Measurements from ENCODE around the gene ACAP3.

The ACAP3 gene, protein sequence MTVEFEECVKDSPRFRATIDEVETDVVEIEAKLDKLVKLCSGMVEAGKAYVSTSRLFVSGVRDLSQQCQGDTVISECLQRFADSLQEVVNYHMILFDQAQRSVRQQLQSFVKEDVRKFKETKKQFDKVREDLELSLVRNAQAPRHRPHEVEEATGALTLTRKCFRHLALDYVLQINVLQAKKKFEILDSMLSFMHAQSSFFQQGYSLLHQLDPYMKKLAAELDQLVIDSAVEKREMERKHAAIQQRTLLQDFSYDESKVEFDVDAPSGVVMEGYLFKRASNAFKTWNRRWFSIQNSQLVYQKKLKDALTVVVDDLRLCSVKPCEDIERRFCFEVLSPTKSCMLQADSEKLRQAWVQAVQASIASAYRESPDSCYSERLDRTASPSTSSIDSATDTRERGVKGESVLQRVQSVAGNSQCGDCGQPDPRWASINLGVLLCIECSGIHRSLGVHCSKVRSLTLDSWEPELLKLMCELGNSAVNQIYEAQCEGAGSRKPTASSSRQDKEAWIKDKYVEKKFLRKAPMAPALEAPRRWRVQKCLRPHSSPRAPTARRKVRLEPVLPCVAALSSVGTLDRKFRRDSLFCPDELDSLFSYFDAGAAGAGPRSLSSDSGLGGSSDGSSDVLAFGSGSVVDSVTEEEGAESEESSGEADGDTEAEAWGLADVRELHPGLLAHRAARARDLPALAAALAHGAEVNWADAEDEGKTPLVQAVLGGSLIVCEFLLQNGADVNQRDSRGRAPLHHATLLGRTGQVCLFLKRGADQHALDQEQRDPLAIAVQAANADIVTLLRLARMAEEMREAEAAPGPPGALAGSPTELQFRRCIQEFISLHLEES

DNA sequence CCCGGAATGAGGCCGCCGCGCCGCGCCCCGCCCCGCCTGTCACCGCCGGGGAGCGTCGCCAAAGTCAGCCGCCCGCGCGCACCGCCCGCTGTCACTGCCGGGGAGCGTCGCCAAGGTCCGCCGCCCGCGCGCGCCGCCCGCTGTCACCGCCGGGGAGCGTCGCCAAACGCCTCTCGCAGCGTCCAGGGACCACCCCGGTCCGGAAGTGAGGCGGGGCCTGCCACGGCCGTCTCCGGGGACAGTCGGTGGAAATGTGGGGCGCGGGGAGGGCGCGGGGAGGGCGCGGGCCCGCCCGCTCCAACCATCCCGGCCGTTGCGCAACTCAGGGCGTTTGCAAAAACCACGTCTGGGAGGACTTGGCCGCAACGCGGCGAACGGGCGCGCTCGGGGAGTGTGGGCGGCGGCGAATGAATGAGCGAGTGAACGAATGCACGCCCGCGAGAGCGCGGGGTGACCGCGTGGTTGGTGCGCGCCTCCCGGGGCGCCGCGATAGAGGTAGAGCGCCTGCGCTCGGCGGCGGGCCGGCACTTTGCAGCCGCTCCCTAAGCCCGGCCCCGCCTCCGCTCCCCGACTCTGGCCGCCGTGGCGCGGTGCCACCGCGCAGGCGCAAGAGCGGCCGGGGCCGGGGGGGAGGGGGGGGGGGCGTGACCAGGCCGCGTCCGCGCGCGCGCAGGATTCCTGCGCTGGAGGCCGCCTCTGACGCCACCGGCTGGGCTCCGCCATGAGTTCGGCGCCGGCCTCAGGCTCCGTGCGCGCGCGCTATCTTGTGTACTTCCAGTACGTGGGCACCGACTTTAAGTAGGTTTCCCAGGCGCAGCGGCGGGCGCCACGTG lies at the start of gene ACAP3, which contains the start of gene PUSL1:
Gene ACAP3 (minus strand): TSS at position 8 of the 833 bp plus-strand sequence. CDS start 115 bp downstream, outside the sequence.
Gene PUSL1 (plus strand): TSS at position 675 of the 833 bp plus-strand sequence. CDS start 47 bp downstream, at position 722.
- peak; percentile 74 to 87 for DNase-seq

DNA sequence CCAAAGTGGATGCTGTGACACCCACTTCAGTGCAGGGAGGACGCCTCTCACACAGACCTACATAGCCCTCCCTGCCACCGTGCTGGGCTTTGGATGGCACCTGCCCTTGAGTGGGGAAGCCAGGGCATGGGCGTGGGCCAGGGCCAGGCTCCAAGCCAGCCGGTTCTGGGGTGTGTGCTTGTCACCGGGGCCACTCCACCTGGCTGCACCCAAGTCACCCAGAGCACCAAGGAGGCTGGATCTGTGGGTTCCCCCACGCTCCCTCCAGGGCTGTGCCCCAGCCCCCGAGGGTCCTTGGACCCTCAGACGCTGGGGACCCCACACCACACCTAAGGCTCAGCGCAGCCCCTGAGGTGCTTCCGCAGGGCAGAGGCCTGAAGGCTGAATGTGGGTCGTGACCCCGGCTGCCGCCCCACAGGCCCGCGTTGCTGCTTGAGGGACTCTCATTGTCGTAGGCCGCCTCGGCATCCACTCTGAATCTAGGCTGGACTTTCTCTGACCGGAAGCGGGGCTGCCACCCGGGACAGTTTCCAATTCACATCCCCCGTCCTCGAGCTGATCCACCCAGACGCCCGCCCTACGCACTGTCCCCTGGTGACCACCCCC lies 49.2 kb upstream of the ACAP3 start:
- DNase-seq, result no peak

DNA sequence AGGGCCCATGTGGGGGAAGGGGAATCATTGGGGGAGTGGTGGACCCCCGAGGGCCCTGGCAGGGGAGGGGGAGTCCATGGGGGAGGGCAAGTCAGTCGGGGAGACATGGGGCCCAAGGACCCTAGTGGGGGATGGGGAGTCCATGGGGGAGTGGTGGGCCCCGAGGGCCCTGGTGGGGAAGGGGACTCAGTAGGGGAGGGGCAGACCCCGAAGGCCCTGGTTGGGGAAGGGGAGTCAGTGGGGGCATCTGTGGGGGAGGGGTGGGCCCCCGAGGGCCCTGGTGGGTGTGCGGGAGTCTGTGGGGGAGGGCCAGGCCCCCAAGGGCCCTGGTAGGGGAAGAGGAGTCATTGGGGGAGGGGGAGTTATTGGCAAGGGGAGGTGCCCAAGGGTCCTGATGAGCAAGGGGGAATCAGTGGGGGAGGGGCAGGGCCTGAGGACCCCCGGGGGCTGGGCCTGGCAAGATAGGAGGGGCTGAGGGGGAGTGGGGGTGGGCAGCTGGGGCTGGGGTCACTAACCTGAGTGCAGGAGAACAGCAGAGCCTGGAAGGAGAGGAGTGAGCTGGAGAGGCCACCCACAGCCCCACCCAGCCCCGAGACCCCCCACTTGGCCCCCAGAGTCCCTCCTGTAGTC lies 48.6 kb upstream of the ACAP3 start:
- no peak for DNase-seq

DNA sequence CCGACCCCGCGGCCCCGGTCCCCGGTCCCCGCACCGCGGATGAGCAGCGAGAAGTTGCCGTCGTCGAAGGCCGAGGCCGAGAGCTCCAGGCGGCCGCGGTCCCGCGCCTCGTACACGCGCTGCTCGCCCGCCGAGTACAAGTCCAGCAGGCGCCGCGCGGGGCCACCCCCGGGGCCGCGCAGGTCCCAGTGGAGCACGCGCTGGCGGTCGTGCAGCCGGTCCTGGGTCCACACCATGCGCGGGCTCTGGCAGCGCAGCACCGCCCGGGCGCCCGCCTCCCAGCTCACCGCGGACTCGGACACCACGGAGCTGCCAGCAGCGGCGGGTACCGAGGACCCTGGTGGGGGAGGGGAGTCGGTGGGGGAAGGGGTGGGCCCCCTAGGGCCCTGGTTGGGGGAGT lies 47.7 kb upstream of the ACAP3 start:
- no peak for DNase-seq

DNA sequence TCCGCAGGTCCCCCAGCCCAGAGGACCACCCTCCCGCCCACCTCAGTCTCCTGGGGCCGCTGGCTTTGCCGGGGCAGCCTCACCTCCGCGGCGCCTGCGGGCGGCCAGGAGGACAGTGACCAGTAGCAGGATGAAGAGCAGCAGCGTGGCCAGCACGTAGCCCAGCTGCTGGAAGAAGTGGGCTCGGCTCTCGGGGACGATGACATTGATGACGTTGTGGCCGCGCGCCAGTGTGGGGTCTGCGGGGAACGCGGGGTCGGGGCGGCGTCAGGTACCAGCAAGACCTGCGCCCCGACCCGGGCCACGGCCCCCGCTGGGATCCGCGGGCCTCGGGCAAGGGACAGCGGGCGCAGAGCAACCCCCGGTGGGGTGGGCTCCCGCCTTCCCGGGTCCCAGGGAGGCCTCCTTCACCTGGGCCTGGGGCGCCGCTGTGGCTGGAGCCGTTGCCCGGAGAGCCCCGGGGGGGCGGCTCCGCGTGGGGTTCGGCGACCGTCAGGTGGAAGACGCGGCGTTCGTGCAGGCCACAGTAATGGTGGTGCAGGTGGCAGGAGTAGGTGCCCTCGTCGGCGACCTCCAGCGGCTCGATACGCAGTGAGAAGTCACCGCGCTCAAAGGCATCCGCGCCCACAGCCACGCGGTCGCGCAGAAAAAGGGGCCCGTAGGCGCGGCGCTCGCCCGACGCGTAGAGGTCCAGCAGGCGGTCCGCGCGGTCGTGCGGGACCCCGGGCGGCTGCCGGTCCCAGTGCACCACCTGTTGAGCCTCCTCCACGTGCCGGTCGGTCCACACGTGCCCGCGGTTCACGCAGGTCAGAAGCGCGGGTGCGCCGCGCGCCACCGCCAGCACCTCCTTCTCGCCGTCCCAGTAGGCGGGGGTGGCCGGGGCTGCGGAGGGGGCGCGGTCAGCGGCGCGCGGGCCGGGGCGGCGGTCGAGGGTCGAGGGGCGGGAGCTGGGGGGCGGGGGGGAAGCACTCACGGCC lies 46.8 kb upstream of the ACAP3 start:
- DNase-seq, result no peak

DNA sequence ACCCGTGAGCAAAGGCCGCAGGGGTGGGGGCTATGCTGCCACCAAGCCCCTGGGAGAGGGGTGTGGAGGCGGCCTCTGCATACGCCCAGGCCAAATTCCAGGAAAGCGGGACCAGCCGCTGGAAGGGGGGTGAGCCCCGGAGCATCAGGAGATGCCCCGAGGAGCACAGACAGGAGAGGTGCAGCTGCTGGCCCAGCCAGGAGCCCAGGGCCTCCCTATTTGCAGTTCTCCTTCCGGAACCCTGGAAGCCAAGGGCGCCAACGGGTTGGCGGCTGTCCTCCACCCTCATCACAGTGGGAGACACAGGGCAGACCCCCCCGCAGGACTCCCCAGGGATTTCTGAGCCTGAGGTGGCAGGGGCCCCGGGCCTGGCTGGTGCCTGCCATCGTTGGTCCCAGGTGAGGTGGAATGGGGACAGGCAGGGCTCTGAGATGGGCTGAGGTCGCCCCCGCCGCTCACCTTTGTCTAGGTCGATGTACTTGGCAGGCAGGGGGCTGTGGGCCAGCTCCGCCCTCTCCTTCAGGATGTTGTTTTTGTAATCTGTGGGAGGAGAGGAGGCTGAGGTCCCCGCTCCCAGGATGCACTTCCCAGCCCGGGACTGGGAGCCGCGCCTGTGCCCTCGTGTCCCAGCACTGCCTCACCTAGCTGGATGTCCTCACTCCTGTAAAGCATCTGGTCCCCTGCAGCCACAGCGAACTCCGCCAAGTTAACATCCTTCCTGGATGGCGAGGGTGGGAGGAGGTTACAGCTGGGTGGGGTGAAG lies 45.8 kb upstream of the ACAP3 start:
- DNase-seq, result no peak

DNA sequence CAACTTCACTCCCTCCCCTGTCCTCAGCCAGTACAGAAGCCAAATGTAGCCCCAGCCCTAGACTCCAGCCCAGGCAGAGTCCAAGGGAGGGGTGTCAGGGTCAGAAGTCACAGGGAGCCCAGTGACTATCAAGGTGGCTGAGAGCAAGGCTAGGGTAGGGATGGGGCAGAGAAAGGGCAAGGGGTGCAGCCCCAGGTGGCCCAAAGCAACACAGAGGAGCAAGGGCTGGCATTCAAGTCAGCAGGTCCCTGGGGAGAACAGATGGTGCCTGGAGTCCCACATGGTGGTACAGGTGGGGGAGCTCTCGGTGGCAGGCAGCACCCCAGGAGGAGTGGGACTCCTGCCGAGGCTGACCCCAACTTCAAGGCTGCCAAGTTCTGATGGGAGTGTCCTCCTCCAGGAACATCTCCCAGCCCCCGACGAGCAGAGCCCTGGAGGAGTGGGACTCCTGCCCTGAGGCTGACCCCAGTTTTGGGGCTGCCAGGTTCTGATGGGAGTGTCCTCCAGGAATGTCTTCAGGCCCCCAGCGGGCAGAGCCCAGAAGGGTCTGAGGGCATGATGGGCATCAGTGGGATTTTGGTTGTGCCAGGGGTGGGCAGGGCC lies 45.2 kb upstream of the ACAP3 start:
- DNase-seq, result no peak

DNA sequence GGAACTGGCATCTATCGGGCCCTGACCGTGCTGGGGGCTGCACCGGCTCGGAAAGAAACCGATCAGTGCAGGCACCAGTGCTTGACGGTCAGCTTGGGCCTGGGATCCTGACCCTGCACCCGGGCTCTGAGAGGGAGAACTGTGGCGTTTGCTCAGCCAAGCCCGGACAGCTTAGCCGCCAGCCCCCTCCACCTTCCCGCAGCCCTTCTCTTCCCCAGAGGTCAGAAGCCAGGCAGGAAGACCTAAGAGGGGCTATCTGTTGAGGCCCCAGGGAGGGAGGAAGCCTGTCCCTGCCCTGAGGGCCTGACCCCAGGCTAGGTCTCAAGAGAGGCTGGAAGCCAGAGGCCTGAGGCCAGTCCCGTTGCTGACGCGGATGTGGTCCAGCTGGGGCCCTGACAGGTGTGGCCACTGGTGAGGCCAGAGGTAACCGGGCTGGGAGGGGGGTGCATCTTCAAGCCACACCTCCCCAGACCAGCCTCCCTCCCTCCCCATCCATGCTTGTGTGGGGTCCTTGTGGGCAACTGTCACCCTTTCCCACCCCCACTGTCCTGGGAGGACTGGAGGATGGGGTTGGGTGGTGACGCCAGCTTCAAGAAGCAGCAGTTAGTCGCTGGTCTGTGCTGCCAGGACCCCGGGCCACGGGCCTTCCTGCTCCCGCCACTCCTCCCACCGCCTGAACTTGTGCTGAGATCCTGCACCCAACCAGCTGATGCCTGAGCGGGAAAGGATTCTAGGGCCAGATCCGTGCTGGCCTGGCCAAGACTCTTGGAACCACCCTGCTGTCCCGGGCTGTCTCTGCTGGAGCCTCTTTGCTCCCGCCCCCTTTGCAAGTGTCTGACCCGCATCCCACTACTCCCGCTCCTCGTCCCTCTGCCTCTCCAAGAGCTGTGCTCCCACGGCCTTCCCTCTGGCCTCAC lies 44.0 kb upstream of the ACAP3 start:
- DNase-seq, result no peak

DNA sequence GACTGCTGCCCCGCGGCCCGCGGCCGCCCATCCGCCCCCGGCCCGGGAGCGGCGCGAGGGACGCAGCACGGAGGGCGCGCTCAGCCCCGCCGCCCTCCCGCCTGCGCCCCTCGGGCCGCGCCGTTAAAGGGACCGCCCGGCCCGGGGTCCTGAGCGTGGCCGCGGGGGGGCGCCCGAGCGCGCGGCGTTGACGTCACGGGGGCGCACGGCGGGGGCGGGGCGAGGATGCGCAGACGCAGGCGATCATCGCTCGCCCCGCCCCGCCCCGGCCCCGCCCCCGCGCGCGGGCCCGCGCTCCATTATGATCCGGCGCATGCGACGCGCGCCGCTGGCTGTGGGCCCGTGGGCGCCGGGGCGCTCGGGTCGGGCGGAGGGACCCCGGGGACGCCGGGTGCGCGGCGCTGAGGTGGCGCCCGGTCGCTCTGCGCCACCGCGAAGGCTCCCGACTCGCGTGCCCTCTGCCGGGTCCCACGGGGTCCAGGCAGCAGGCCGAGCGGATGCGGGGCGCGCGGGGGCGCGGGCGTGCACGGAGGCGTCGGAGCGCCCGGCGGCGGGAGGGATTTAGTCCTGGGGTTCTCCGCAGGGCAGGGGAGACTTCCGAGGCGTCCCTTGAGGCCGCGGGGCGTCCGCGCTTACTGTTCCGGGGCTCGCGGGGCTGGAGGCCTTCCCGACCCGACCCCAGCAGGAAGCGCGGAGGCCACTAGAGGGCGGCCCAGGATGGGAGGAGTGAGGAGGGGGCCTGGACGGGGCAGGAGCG lies 41.7 kb upstream of the ACAP3 start, which contains the start of gene DVL1:
Gene DVL1 (minus strand): TSS at position 163 of the 757 bp plus-strand sequence. CDS start 353 bp downstream, outside the sequence.
- no peak for DNase-seq

DNA sequence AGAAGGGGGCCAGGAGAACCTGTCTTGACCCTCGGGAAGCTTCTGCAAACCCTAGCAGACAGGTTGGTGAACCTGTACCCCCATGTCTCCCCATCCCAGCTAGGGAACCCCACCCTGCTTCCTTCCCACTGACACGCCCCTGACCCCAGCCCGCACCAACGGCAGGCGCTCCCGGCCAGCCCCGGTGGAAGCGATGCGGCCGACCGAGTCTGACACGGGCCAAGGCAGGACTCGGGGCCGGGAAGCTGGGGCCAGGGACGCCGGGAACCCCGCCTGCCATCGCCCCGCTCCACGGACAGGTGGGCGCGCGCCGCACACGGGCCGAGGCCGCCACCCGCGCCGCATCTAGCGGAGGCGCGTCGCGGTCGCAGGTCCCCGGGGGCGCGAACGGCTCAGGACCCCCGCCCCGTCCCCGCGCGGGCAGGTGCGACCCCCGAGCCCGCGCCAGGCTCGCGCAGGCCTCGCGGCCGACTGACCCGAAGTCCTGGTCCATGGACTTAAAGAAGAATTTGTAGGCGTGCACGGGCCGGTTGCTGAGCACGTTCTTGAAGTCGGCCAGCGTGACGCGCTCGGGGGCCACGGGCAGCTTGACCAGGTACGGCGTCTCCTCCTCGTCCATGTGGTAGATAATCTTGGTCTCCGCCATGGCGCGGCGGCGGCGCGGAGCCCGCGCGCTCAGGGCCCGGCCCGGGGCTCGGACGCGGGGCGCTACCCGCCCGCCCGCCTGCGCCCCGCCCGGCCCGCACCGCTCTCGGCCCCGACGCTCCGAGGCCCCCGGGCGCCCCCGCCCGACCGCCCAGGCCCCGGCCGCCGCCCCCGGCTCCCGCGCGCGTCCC lies 40.9 kb upstream of the ACAP3 start:
- DNase-seq, result no peak

DNA sequence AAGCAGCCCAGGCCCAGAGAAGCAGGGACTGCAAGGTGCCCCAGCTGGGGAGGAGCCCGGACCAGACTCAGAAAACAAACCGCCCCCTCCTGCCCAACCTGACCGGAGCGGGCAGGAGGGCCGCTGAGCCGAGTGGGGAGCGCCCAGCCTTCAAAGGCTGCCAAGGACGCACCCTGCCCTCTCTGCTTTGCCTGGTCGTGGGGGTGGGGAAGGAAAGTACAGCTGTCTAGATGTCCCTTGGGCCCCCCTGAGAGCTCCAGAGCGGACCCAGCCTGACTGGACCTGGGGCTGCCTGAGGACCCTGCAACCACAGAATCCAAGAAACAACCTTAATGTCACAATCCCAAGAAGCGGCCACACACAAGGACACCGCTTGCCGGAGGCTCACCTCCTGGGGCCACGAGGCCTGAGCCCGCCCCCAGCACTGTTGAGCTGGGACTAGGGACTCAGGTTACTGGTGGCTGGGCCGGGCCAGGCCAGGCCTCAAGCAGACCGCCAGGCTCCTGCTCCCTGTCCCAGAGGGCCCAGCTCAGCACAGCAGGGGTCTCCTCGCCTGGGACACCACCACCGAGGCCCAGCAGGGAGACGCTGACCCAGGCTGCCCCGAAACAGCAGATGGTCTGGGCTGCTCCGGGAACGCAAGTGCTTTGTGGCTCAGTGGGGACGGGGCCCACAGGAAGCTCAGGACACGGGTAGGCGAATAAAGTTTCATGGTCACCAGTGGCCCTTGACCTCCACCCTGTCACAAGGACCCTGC lies 40.1 kb upstream of the ACAP3 start:
- DNase-seq, result no peak

DNA sequence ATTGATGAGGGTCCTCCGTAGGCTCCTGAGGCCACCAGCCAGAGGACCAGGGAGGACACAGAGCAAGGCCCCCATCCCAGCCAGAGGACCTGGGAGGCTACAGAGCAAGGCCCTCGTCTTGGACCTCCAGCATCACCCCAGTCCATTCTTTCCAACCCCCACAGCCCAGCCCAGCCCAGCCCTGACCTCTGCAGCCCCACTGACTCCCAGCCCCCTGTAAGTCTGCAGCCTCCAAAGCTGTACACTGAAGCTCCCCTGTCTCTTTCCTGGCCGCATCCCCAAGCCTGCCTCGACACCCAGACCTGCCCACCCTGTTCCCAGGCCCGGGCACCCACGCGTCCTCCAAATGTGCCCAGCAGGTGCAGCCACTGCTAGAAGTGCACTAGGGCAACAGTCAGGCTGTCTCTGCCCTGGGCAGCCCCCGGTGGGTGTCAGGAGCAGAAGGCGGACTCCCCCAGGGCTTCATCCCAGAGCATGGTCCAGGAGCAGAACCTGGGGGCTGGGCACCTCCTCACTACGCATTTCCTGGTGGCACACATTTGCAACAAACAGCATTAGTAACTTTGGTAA lies 39.4 kb upstream of the ACAP3 start:
- no peak for DNase-seq

DNA sequence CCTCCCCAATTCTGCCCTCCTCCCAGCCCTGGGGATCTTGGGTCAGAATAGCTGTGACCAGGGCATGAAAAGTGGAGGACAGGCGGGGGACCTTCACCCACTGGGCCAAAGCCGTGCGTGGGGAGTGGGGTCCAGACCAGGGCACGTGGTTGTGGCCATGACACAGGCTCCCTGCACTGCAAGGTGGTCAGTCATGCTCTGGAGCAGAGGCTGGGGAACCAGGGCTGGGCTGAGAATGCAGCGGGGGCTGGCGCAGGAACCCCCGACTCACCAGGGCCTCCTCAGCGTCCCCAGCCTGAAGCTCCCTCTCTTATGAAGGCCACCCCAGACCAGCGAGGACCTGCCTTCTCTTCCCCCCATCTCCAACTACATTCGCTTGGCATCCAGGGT lies 38.8 kb upstream of the ACAP3 start:
- DNase-seq, result no peak

DNA sequence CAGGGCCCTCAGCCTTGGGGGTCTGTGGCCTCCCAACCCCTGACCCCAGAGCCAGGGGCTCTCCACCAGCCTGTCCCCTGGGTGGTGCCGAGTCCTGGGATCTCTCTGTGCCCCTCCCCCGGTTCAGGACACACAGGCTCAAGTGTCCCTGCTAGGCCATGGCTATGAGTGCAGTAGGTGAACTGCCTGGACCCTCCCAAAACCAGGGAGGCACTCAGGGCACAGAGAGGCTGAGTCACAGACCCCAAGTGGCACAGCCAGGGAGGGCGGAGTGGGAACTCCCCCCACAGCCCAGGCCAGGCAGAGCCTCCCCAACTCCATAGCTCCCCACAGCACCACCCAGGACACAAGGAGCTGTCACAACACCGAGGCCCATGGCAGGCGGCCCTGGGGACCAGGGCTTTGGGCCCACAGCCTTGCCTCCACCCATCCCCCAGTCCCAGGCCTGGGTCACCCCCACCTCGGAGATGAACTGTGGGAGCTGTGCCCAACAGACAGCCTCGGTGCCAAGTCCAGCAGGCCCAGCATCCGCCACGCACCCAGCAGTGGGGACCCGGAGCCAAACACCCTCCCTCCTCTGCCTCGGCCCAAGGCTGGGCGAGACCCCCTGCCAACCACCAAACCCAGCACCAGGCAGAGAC lies 38.2 kb upstream of the ACAP3 start:
- DNase-seq, result no peak

DNA sequence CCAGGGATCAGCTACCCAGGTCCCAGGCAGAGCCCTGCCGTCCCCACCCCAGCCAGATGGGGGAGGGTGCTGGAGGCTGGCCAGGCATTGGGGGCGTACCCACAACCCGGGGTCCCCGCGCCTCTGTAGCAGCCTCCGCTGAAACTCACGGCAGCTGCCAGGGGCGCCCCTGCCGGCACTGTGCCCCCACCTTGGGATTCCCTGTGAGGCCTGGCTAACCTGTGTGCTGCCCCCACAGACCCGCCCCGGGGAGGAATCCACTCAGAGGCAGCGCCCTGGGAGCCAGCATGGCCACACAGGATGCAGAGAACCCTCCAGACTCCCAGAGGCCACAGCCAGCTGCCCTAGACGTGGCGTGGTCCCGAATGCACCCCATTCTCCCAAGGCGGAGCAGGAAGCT lies 37.7 kb upstream of the ACAP3 start:
- no peak for DNase-seq

All from SHP77 (cell line).